ENCODE data around the gene BMAL1.

The BMAL1 gene

GRCh38 chr11:13262096-13262495 is 15.5 kb upstream of the BMAL1 start:
- no peak for DNase-seq

- DNase-seq = no peak
Observed at GRCh38 chr11:13268791-13269190, 8.8 kb upstream of the BMAL1 start.

GRCh38 chr11:13269775-13270174 is 7.8 kb upstream of the BMAL1 start:
- DNase-seq = no peak

GRCh38 chr11:13271060-13271693 is 6.4 kb upstream of the BMAL1 start:
- DNase-seq = no peak

GRCh38 chr11:13276454-13276831 is 1.1 kb upstream of the BMAL1 start:
- no peak for DNase-seq

GRCh38 chr11:13276832-13277767 is 490 bp upstream of the BMAL1 start:
- DNase-seq = peak; percentile 94

GRCh38 chr11:13278609-13279486 is 1.3 kb downstream of the BMAL1 start:
- DNase-seq = no peak

- no peak for DNase-seq
Observed at GRCh38 chr11:13279487-13279834, 1.9 kb downstream of the BMAL1 start.

- no peak for DNase-seq
Observed at GRCh38 chr11:13280092-13280722, 2.6 kb downstream of the BMAL1 start.

GRCh38 chr11:13280777-13281176 is 3.2 kb downstream of the BMAL1 start:
- no peak for DNase-seq

GRCh38 chr11:13283636-13284035 is 6.0 kb downstream of the BMAL1 start:
- no peak for DNase-seq

- DNase-seq = no peak
Observed at GRCh38 chr11:13284776-13285588, 7.4 kb downstream of the BMAL1 start.

- DNase-seq = no peak
Observed at GRCh38 chr11:13286279-13286821, 8.8 kb downstream of the BMAL1 start.

- DNase-seq = no peak
Observed at GRCh38 chr11:13287036-13287435, 9.4 kb downstream of the BMAL1 start.

- no peak for DNase-seq
Observed at GRCh38 chr11:13287681-13288080, 10.1 kb downstream of the BMAL1 start.

GRCh38 chr11:13288375-13289029 is 10.9 kb downstream of the BMAL1 start:
- no peak for DNase-seq

- DNase-seq = no peak
Observed at GRCh38 chr11:13289081-13289480, 11.5 kb downstream of the BMAL1 start.

GRCh38 chr11:13290221-13290980 is 12.8 kb downstream of the BMAL1 start:
- no peak for DNase-seq

- no peak for DNase-seq
Observed at GRCh38 chr11:13291361-13291760, 13.8 kb downstream of the BMAL1 start.

GRCh38 chr11:13291800-13292199 is 14.2 kb downstream of the BMAL1 start:
- DNase-seq = peak; percentile 41
